GM19239 (cell line): ENCODE measurements around the gene STK26.
"Not testable (repeated sequence)": the region's sequence is repeated elsewhere in the genome, so short reads cannot be mapped to it uniquely, and the experiment has no call there.

Experiments
- DNase-seq: peaks from one replicate; pipeline ENCODE4 v3.0.0; 2011; ENCODE audit warnings: low spot score; ENCODE audit not compliant: insufficient read length
- FAIRE-seq: peaks from 2 replicates; lab custom pipeline; 2011; peaks lifted over from hg19 to GRCh38; lab: Jason Lieb, UNC

The STK26 gene

DNA sequence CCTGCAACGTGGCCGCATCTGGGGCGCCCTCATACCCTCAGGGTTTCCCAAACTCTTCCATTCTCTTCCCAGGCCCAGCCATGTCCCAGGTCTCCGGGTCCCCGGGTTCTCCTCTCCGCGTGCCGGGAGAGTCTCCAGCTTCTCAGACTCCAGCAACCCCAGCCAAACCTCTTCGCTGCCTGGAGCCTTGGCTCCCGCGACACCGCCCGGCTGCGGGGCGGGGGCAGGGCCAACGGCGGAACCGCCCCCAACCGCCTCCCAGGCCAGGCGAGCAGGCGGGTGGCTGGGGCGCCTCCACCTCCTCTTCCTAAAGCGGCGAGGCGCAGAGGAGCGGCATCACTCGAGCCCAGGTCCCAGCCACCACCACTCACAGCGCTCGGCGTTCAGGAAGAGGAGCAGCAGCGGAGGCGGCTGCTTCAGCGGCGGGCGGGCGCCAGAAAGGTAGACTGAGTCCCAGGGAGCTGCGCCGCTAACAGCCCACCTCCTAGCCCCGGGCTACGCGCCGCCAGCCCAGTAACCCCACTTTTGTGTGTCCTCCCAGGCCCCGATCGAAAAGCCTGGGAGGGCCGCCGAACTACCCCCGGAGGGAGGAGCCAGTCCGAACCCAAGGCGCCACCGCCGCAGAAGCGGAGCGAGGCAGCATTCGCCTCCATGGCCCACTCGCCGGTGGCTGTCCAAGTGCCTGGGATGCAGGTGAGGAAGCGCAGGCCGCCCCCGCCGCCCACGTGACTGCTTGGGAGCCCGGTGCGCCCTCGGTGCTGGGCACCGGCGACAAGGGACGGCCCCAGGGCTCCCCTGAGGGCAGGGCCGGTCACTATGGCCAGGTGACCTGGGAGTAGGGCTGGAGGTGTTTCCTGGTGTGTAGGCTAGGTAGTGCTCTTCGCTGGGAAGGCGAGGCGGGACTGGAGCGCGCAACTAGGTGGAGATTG, at the start of gene STK26:
STK26 (plus strand) TSS at position 336 of the 929 bp plus-strand sequence; CDS start at position 652, 316 bp downstream.
- peak; percentile 15 for DNase-seq
- FAIRE-seq, result peak; percentile 91

DNA sequence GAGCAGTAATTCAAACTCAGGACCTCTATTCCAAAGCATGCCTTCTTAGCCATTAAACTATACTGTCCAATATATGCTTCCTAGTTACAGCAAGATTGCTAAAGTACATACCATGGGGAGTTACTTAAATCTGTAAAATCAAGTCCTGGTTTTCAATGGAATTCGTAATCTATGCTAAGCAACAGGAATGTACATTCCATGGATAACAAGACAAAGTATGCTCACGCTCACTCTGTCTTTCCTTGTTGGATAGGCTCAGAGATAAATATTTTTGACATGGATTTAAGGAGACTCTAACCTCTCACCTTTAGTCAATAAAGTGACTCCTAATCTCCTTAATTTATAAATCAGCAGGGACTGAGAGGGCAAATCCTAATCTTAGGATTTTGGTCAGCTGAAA, 47.3 kb upstream of the STK26 start:
- FAIRE-seq (no peak), DNase-seq (no peak)

DNA sequence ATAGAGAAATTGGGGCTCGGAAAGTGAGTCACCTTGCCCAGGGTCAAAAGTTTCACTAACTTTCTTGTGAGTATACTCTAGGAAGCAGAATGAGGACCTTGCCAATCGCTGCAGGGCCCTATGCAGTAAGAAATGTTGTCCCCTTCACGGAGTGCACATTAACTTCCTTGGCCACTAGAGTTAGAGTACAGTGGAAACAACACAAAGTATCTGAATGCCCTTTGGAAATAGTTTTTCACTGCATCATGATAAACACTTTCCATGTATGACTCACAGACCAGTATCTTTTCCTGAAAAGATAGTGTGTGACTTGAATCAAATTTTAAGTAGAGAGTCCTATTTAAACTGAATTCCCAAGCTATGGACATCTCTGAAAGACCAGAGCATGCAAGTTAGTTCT, 45.5 kb upstream of the STK26 start:
- no peak for FAIRE-seq
- DNase-seq, result no peak

DNA sequence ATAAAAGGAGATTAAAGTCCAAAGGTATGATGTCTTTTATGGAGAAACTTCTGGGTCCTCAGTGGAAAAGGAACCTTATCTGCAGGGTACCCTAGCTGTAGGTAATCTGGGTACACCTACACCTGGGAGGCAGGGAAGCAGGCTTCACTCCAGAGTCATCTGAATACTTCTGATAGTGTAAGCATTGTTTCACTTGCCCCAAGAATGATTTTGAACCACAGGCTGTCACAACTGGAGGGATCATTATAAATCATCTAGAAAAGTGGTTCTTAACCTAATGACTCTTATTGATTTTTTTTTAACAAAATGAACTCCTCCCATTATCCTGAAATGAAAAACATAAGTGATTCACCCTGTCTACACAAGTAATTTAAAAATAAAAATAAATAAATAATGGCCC, 44.0 kb upstream of the STK26 start:
- no peak for DNase-seq
- FAIRE-seq, result no peak

DNA sequence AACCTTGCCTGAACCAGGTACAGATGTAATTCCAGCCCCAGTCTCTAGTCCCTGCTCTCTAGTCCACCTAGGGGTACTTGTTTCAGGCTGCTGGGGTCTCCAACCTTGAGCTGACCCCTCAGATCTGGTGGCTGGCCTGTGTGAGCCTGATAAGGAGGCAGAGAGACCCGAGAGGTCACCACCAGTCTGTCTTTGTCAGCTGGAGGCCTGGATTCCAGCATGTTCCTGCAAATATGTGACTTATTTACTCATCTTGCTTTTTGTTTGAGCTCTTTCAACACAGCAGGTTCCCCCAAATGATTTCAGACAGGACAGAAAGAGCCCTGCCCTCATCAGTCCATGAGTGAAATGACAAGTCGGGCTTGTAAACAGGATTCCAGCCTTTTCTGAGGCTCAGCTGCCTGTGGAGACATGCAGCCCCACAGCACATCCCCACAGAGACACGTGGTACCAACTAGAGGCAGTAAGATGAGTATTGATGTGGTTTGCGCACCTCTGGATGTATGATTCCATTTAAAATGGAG, 37.5 kb upstream of the STK26 start:
- FAIRE-seq, result no peak

DNA sequence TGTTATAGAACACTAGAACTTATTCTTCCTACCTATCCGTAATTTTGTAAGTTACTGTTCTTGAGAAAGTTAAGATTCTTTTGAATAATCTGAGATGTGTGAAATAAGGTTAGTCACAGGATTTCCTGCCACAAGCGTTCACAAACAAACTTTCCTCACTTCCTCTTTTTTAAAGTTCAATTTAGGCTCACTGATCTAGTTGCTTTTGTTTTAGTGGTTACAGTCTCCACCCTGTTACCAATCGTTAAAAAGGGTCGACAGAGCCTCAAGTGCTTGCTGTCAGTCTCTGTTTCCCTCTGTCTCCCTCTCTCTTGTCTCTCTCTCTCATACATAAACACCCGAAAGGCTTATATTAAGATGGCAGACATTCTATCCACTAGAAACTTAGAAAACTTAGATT, 35.9 kb upstream of the STK26 start:
- FAIRE-seq, result peak; percentile 92
- DNase-seq, result peak; percentile 9

More for the DNA sequence above, 37.5 kb upstream of the STK26 start:
- no peak for DNase-seq

DNA sequence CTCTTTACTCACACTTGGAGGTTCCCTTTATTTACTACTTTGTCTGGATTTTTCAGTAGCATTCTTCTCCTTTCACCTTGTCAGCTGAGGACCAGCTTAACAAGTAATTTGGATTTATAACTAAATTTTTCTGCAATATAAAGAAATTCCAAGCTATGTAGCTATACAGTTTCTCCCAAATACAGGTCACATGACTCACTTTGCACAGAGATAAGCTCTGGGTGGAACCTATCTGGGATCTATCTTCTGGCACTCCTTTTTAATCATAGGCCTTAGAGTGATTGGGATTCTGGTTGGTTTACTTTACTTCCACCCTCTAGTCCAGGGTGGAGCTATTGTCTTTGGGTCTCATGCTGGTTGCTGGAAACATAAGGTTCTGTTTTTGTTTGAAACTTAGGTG, 34.9 kb upstream of the STK26 start:
- DNase-seq (no peak), FAIRE-seq (no peak)

DNA sequence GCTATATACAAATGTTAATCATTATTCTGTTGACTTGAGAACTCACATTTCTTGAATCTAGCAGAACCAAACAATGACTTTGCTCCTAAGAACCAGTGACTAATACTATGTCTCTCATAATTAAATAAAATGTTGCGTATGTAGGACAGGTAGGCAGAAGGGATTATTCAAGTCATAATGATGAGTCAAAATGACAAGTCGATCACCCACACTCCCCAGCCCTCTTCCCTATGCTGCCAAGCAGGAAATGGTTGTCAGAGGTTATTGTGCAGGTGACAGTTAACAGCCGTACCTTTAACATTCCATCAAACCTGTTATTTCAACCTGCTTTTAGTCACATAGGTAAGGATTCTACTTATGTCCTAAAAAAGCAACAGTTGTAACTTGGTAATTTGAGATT, 22.0 kb upstream of the STK26 start:
- FAIRE-seq (no peak), DNase-seq (no peak)

DNA sequence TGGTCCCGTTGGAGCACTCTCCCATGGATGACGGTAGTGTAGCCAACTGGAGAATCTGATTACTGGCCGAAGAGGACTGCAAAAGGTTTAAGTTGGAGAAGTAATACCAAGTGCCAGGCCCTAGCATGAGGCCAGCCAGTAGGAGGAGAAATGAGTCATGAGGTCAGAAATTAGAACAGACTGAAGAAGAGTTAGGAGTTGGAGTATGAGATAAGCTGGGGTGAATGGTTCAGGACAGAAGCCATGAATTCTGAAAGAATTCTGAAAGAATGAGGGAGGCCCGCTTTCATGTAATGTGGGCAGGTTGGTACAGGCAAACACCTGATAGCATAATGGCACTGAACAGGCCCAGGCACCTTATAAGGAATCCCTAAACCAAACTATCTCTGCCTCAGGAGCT, 18.4 kb upstream of the STK26 start:
- DNase-seq (no peak), FAIRE-seq (no peak)

DNA sequence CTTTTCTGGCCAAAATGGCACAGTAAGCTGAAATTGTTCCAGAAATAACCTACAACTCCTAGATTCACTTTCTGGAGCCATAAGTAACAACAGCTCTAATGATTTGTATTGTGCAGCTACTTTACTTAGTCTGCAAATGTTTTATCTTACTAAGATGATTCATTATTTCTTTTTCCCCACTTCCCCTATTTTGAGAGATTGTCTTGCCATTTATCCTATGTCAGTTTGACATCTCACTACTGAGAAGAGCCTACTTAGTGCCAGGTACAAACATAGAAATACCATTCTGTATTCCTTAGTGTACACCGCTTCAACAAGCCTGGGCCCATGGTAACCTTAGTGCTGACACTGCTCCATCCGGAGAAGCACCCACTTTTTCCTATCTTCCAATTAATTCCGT, 13.8 kb upstream of the STK26 start:
- DNase-seq (no peak), FAIRE-seq (no peak)

DNA sequence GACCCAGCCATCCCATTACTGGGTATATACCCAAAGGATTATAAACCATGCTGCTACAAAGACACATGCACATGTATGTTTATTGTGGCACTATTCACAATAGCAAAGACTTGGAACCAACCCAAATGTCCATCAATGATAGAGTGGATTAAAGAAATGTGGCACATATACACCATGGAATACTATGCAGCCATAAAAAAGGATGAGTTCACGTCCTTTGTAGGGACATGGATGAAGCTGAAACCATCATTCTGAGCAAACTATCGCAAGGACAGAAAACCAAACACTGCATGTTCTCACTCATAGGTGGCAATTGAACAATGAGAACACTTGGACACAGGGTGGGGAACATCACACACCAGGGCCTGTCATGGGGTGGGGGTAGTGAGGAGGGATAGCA, 12.9 kb upstream of the STK26 start:
- not testable (repeated sequence) for DNase-seq, FAIRE-seq

DNA sequence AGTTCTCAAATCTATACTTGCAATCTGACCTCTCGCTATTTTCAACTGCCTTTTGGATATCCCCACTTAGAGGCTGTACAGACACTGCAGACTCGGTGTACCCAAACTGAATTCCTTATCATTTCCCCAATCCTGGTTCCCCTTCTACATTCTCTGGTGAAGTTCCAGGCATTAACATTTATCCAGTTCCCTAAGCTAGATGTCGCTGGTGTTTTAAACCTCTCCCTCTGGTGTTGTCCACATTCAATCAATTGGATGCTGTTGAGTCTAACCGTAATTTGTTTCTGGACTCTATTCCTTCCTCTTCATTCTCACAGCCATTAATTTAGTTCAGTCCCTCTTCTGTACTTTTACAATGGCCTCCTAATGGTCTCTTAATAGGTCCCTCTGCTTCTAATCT, 7.2 kb upstream of the STK26 start:
- no peak for DNase-seq
- no peak for FAIRE-seq

DNA sequence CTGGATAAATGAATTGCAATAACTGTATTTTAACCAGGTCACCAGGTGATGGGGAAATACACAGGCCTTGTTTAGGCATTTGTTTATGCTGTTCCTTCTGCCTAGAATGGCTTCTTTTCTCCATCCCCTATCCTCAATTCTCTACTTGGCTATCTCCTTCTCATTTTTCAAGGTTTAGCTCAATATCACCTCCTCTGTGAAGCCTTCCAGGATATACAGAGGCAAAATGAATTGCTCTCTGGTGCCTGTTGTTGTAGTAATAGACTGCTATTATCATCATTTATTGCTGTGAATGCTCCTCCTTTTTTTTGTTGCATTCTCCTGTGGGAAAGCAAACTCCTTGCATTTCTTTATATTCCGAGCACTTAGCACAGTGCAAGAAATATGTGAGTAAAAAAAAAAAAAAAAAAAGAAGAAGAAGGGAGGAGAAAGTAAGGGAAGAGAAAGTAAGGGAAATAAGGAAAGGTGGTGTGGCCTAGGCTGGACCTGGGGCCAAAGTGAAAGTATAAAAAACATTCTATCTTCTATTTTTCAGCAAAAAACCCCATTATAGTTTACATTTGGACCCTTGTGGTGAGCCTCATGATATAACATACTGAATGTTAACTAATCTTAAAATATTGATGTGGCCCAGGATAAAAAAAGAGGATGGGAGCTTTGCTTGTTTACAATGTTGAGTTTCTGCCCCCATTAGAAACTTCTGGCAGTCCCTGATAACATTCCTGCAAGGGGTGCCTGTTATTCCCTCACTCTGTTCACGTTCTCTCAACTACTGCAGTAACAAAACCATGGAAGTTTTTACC, 6.3 kb upstream of the STK26 start:
- DNase-seq, result no peak
- FAIRE-seq, result no peak

DNA sequence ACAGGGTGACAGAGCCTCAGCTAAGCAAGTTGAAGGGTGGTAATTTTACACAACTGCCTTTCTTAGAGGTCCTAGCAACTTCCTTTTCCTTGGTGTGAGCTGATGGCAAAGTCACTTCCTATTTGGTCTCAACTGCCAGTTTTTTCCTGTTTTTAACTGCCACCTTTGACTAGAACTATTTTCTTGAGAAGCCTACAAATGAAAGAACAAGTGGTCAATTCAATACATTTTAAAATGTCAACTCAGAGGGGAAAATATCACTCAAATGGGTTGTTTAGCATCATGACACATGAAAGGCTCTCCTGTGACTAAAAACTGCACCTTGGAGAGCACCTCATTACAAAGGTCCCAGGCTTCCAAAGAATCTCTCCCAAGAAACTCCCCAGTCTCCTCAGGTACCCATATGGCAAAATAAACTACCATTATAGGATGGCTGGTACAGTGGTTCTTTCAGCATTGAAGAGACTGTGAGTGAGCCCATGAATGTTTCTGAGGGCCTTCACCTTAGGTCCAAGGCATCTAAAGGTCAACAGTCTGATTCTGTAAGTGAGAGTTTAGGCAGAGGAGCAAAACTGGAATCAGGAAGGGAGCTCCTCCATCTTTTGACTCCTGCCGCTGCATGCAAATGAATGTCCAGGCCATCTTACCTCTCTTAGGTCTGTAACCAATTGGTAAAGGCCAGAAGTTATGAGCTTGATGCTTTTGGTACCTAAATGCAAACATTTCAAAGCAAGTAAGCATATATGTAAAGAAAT, 5.5 kb upstream of the STK26 start:
- DNase-seq (no peak), FAIRE-seq (peak; percentile 84)

DNA sequence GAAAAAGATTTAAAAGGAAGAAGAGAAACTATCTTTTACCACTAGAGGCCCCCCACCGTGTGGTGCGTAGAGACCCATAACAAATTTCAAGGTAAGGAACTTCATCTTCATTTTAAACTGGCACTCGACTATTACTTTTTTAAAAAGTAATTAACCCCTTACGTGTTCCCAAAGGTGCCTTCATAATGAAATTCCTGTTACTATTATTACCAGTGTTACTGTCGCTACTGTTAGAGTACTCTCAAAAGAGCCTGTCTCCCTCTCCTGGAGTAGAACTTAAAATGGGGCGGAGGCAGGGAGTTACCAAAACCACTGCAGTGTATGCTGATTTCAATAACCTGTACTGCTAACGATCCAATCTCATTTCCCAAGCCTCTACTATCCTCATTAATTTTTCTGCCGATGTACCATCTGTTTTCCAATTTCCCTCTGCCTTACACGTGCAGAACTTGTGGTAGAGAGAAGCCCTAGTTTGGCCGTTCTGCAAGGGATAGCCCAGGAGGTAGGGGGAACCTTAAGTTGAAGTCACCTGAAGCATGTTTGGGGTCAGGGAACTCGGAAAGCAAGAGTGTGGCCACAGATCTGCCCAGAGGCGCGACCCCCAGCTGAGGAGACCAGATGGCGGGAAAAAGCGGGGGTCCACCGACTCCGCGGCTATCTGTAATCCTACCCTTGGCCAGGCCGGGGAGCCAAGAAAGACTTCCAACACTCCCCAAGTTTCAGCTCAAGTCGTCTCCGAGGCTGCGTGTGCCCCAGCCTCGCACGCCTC, 720 bp upstream of the STK26 start:
- FAIRE-seq, result peak; percentile 83
- DNase-seq, result no peak

DNA sequence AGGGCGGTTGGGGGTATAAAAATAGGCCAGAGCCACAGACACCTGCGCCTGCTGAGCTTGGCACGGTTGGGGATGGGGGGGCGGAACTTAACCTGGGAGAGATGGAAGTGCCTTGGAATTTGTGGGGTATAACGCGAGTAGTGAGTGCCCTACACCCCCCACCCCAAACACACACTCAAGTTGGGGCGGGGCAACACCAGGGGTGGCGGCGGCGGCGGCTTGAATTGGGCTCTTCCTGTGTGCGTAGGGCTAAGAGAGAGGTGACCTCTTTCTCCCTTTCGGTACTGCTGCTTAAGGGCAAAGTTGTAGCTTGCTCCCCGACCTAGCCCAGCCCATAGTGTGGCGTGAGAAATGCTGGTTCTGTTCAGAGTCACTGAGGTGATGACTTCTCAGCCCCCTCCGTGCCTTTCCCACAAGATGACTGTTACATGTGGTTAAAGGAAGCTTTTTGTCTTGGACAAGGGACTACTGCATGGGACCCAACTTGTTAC, 839 bp downstream of the STK26 start:
- FAIRE-seq (peak; percentile 94), DNase-seq (no peak)

DNA sequence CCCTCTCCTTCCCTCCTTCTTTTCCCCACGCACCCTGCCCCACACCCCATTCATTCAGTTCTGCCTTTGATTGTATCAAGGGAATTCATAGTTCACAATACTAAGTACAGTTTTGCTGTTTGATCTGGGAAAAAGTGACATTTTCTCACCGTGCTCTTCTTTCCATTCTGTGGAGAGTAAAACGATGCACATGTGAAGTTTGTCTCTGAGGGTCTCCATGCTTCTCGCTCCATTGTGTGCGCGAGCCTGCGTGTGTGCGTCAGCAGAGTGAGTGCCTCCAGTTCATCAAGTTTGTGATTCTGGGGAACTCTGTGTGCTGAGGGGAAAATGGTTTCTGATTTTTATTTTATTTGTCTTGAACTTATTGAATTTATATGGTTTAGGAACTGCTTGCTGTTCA, 1.9 kb downstream of the STK26 start:
- DNase-seq (no peak), FAIRE-seq (peak; percentile 92)

DNA sequence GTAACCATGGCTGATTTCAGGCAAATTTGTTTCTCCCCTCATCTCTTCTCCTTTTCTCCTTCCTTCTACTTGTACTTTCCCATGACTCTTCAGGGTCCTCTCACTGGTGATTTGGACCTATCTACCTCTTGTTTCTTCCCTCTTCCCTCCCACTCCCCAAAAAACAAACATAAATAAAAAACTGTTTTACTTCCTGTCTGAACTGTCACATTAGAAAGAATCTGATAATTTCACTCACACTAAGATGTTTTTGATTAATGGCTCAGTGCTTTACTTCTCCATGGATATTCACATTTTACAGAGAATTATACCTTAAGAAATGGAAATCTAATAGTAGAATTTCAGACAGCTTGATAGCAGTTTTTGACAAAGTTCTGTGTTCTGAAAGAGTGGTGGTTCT, 7.2 kb downstream of the STK26 start:
- no peak for FAIRE-seq

DNA sequence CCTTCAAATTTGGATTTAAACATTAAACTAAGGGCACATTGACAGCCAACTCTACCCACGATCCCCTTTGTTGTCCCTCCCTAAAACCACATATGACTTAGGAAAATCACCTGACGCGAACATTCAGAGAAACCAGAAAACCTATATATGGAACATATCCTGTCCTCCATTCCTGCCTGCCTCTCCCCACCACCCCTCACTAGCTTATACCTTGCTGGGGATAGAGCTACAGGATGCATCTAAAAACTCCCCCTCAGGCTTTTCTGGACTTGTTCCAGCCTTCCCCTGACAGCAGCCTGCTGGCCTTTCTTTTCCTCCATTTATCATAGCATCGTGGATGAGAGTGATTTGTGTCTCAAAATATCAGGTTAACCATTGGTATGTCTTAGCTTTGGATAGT, 8.8 kb downstream of the STK26 start:
- DNase-seq (no peak), FAIRE-seq (peak; percentile 40)

More for the DNA sequence above, 7.2 kb downstream of the STK26 start:
- no peak for DNase-seq
